ENCODE measurements around the gene TRIM56. TPM values are rescaled to one million over a fixed set of nuclear protein-coding genes. Genes with fewer than 3 reads are reported as not detected.
A peak's percentile ranks its signal among the peaks of the same experiment; 100 is the strongest.

TRIM56 gene
- total and polyA plus RNA-seq, 9 of the 15 experiments (the other 6 are each of a cell fraction or from before 2014, with no cell fraction given) = 2.0 to 29.7 (median 11.6) TPM

DNA sequence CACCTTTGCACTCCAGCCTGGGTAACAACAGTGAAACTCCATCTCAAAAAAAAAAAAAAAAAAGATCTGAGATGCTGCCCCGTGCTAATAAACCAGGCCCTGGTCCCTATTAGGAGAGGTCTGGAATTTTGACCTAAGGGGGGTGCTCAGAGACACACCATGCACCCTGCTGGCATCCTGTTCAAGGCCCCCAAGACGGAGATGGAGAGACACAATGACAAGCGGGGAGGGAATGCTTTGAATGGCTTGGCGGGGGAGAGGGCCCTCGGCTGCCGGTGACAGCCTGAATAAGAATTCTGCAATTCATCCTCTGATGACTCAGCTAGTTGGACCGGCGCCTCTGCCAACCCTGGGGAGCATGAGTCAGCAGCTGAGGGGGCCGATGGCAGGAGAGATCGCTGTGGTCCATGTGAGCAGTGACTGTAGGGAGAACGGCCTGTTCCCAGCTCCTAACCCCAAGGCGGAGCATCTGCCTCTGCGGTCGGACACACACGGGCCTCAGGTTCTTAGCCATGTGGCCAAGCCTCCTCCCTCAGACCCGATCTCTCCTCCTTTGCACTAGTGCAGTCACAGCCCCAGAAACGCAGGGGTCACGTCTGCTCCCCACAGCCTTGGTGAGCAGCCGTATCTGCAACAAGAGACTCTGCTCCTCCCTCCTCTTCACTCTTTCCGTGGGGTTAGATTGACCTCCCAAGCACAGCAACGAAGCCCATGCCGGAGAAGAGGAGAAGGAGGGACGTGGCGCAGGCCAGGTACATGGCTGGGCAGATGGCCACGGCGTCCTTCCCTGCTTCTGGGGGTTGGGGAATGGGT lies 14.9 kb downstream of the TRIM56 start (continued):
- TF ChIP-seq POLR3A (IDR thresholded peaks at IDR 0.05; ENCODE audit: borderline replicate concordance, extremely low read depth, insufficient read depth, insufficient read length) = no peak
- TF ChIP-seq ZNF175 (CRISPR knock-in tag; IDR thresholded peaks at IDR 0.05; ENCODE audit: low read depth) = peak; percentile 70
- TF ChIP-seq WHSC1 (IDR thresholded peaks at IDR 0.05; ENCODE audit: low read length) = no peak
- TF ChIP-seq, protein P1, sequence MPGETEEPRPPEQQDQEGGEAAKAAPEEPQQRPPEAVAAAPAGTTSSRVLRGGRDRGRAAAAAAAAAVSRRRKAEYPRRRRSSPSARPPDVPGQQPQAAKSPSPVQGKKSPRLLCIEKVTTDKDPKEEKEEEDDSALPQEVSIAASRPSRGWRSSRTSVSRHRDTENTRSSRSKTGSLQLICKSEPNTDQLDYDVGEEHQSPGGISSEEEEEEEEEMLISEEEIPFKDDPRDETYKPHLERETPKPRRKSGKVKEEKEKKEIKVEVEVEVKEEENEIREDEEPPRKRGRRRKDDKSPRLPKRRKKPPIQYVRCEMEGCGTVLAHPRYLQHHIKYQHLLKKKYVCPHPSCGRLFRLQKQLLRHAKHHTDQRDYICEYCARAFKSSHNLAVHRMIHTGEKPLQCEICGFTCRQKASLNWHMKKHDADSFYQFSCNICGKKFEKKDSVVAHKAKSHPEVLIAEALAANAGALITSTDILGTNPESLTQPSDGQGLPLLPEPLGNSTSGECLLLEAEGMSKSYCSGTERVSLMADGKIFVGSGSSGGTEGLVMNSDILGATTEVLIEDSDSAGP (CRISPR knock-in tag; IDR thresholded peaks at IDR 0.05) = no peak
- no peak for TF ChIP-seq TGIF2 (CRISPR knock-in tag; IDR thresholded peaks at IDR 0.05)
- no peak for TF ChIP-seq NEUROD1 (IDR thresholded peaks at IDR 0.05; ENCODE audit: borderline replicate concordance, low read depth, low read length, partially characterized antibody)
- TF ChIP-seq, protein P2, sequence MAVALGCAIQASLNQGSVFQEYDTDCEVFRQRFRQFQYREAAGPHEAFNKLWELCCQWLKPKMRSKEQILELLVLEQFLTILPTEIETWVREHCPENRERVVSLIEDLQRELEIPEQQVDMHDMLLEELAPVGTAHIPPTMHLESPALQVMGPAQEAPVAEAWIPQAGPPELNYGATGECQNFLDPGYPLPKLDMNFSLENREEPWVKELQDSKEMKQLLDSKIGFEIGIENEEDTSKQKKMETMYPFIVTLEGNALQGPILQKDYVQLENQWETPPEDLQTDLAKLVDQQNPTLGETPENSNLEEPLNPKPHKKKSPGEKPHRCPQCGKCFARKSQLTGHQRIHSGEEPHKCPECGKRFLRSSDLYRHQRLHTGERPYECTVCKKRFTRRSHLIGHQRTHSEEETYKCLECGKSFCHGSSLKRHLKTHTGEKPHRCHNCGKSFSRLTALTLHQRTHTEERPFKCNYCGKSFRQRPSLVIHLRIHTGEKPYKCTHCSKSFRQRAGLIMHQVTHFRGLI (CRISPR knock-in tag; IDR thresholded peaks at IDR 0.05) = 0 out of 2 replicates have a peak, but pooled peaks have one; percentile 16
- no peak for TF ChIP-seq FOXP1 (CRISPR knock-in tag; IDR thresholded peaks at IDR 0.05)
- TF ChIP-seq, protein P3, sequence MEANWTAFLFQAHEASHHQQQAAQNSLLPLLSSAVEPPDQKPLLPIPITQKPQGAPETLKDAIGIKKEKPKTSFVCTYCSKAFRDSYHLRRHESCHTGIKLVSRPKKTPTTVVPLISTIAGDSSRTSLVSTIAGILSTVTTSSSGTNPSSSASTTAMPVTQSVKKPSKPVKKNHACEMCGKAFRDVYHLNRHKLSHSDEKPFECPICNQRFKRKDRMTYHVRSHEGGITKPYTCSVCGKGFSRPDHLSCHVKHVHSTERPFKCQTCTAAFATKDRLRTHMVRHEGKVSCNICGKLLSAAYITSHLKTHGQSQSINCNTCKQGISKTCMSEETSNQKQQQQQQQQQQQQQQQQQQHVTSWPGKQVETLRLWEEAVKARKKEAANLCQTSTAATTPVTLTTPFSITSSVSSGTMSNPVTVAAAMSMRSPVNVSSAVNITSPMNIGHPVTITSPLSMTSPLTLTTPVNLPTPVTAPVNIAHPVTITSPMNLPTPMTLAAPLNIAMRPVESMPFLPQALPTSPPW (CRISPR knock-in tag; IDR thresholded peaks at IDR 0.05) = peak; percentile 87
- TF ChIP-seq BACH1 (tag; IDR thresholded peaks at IDR 0.05) = peak; percentile 100
- TF ChIP-seq ZNF140 (CRISPR knock-in tag; IDR thresholded peaks at IDR 0.05) = no peak
- TF ChIP-seq ZNF146 (CRISPR knock-in tag; IDR thresholded peaks at IDR 0.05; ENCODE audit: unreplicated experiment) = no peak
- TF ChIP-seq EWSR1 (IDR thresholded peaks at IDR 0.05; ENCODE audit: borderline replicate concordance, low read depth, partially characterized antibody) = no peak
- peak; percentile 92 for TF ChIP-seq EP300 (IDR thresholded peaks at IDR 0.05; ENCODE audit: low read length)
- no peak for TF ChIP-seq YBX1 (IDR thresholded peaks at IDR 0.05)
- no peak for TF ChIP-seq PCBP1 (IDR thresholded peaks at IDR 0.05; ENCODE audit: low read depth, low read length, poor library complexity, severe bottlenecking)
- TF ChIP-seq POLR2AphosphoS5 (IDR thresholded peaks at IDR 0.05; ENCODE audit: control insufficient read depth, insufficient read depth, low read depth, low read length) = peak; percentile 57; the same call in 1 of the 2 replicates
- TF ChIP-seq C11orf30 (IDR thresholded peaks at IDR 0.05; ENCODE audit: low read depth) = peak; percentile 100
- no peak for TF ChIP-seq KHSRP (IDR thresholded peaks at IDR 0.05)
- TF ChIP-seq, protein P4, sequence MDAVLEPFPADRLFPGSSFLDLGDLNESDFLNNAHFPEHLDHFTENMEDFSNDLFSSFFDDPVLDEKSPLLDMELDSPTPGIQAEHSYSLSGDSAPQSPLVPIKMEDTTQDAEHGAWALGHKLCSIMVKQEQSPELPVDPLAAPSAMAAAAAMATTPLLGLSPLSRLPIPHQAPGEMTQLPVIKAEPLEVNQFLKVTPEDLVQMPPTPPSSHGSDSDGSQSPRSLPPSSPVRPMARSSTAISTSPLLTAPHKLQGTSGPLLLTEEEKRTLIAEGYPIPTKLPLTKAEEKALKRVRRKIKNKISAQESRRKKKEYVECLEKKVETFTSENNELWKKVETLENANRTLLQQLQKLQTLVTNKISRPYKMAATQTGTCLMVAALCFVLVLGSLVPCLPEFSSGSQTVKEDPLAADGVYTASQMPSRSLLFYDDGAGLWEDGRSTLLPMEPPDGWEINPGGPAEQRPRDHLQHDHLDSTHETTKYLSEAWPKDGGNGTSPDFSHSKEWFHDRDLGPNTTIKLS (IDR thresholded peaks at IDR 0.05; ENCODE audit: borderline replicate concordance, low read depth) = peak; percentile 88

All from K562 (cell line).